ENCODE results near the gene YJU2. TPM values are rescaled to one million over a fixed set of nuclear protein-coding genes. Genes with fewer than 3 reads are reported as not detected.
"Not testable (repeated sequence)": the region's sequence is repeated elsewhere in the genome, so short reads cannot be mapped to it uniquely, and the experiment has no call there.

YJU2 gene
- total RNA-seq, 1 experiment from 2014 or later: 28.1 TPM

DNA sequence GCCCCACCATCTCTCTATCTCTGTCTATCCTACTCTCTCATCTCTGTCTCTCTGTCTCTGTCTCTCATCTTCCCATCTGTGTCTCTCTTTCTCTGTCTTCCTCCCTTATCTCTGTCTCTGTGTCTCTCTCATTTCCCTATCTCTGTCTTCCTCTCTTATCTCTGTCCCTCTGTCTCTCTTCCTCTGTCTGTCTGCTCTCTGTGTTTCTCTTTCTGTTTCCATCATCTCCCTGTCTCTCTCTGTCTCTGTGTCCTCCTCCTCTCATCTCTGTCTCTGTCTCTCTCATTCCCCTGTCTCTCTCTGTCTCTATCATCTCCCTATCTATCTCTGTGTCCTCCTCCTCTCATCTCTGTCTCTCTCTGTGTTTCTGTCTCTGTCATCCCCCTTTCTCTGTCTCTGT is 19.1 kb upstream of the YJU2 start:
- no peak for DNase-seq (ENCODE audit: low read depth)

DNA sequence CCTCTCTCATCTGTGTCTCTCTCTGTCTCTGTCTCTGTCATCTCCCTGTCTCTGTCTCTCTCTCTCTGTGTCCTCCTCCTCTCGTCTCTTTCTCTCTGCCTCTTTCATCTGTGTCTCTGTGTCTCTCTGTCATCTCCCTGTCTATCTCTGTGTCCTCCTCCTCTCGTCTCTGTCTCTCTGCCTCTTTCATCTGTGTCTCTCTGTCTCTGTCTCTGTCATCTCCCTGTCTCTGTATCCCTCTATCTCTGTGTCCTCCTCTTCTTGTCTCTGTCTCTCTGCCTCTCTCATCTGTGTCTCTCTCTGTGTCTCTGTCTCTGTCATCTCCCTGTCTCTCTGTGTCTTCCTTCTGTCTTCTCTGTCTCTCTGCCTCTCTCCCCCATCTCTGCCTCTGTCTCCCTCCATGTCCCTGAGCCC is 18.1 kb upstream of the YJU2 start:
- DNase-seq (ENCODE audit: low read depth): no peak

DNA sequence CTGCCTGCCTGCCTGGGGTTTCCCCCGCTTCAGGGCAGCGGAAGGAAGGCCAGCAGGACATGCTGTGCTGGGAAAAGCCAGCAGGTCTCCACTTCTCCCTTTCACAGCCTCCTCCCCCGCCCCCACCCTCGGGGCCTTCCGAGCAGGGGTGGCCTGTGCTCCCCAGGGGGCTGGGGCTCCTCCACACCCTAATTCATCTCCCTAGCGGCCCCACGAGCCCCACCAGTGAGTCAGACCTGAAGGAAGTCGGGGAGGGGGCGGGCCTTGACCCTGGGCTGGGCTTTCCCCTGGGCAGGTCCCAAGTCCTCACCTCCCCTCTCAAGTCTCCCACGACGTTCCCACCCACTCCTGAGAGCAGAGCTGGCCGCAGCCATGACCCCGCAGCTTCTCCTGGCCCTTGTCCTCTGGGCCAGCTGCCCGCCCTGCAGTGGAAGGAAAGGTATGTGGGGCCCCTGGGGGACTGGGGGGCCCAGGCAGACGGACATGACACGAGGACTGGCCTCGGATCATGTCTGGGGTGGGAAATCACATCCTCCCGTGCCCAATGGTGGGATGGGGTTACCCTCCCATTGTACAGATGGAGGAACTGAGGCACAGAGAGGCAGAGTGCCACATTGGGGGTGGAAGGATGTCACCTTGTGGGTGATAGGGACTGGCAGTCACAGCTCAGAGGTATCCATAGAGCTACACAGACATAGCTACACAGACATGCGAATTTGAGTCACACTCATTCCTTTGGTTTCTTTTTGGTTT is 17.5 kb upstream of the YJU2 start, which contains the start of gene EBI3:
Gene EBI3 (plus strand): TSS at position 345 of the 753 bp plus-strand sequence. CDS start 28 bp downstream, at position 373.
- DNase-seq (ENCODE audit: low read depth): peak; percentile 41

DNA sequence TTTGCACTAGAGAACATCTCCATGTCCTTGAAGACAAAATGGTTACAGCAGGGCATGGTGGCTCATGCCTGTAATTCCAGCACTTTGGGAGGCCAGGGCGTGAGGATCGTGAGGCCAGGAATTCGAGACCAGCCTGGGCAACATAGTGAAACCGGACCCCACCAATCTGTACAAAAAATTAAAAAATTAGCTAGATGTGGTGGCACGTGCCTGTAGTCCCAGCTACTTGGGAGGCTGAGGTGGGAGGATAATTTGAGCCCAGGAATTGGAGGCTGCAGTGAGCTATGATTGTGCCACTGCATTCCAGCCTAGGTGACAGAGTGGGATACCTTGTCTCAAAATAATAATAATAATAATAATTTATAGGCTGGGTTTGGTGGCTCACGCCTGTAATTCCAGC is 16.6 kb upstream of the YJU2 start:
- not testable (repeated sequence) for DNase-seq (ENCODE audit: low read depth)

DNA sequence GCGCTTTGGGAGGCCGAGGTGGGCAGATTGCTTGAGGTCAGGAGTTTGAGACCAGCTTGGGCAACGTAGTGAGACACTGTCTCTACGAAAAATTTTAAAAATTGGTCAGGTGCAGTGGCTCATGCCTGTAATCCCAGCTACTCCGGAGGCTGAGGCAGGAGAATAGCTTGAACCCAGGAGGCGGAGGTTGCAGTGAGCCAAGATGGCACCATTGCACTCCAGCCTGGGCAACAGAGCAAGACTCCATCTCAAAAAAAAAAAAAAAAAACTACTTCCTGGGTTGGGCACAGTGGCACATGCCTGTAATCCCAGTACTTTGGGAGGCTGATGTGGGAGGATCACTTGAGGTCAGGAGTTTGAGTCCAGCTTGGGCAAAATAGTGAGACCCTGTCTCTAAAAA is 15.4 kb upstream of the YJU2 start:
- not testable (repeated sequence) for DNase-seq (ENCODE audit: low read depth)

DNA sequence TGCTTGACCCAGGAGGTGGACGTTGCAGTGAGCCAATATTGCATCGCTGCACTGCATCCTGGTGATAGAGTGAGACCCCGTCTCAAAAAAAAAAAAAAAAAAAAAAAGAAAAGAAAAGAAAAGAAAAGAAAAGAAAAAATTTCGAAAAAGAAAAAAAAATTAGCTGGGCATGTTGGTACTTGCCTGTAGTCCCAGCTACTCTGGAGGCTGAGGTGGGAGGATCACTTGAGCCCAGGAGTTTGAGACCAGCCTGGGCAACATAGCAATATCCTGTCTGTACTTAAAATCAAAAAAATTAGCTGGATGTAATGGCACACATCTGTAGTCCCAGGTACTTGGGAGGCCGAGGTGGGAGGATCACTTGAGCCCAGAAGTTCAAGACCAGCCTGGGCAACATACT is 14.7 kb upstream of the YJU2 start:
- not testable (repeated sequence) for DNase-seq (ENCODE audit: low read depth)

DNA sequence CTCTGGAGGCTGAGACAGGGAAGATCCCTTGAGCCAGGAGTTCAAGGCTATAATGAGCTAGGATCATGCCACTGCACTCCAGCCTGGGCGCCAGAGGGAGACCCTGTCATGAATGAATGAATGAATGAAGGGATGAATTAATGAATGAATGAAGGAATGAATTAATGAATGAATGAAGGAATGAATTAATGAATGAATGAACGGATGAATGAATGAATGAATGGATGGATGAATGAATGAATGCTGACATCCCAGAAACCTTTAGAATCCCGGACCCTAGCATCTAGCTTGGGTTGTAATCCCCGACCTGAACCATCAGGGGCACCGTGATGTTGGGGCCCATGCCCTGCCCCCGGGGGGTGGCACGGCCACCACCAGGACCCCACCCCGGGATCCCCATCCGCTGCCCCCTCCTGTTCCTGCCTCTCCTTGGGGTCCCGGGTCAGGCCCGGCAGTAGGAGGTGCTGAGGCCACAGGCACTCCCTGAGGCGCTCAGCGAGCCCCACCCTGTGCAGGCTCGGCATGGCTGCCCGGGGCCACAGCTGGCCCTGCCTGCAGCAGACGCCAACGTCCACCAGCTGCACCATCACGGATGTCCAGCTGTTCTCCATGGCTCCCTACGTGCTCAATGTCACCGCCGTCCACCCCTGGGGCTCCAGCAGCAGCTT is 14.1 kb upstream of the YJU2 start:
- no peak for DNase-seq (ENCODE audit: low read depth)

DNA sequence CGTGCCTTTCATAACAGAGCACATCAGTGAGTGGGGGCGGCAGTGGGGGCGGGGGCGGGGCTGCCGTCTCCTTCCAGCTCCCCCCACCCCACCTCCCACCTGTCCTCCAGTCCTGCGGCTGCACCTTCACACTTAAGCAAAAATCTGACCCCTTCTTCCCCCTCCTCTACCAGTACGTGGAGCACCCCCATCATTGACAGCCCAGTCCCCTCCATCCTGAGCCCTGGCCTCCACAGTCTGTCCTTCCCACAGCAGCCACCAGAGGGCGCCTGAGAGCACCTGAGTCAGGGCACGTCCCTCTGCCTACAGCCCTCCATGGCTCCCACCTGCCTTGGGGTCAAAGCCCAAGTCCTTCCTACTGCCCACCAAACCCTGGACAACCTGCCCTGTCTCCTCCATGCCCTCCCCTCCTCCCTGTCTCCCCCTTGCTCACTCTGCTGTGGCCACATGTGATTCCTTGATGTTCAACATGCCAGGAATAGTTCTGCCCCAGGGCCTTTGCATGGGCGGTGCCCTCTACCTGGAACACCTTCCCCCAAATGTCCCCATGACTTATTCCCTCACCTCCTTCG is 13.5 kb upstream of the YJU2 start:
- peak; percentile 19 for DNase-seq (ENCODE audit: low read depth)

DNA sequence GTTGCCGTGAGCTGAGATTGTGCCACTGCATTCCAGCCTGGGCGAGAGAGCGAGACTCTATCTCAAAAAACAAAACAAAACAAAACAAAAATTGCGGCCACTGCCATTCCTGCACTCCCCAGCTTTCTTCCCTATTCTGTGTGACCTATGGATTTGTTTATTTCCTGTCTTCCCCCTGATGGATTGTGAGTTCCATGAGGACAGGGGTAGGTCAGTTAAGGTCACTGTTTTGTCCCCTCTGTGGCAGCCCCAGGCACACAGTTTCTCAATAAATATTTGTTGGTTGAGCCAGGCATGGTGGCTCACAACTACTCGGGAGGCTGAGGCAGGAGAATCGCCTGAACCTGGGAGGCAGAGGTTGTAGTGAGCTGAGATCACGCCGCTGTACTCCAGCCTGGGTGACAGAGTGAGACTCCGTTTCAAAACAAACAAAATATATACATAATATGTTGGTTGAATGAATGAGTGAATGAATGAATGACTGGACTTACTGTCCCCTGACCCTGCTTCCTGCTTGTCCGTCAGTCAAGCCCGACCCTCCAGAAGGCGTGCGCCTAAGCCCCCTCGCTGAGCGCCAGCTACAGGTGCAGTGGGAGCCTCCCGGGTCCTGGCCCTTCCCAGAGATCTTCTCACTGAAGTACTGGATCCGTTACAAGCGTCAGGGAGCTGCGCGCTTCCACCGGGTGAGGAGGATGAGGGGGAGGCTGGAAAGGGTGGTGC is 12.6 kb upstream of the YJU2 start:
- DNase-seq (ENCODE audit: low read depth): no peak

DNA sequence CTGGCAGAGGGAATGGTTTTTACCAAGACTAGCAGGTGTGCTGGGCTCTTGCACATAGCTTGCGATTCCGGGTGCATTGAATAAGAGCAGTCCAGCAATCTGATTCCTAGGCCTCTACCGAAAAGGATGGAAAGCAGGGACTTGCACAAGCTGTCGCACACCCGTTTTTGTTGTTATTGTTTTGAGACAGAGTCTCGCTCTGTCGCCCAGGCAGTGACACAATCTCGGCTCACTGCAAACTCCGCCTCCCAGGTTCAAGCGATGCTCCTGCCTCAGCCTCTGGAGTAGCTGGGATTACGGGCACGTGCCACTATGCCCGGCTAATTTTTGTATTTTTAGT is 12.0 kb upstream of the YJU2 start:
- no peak for DNase-seq (ENCODE audit: low read depth)

DNA sequence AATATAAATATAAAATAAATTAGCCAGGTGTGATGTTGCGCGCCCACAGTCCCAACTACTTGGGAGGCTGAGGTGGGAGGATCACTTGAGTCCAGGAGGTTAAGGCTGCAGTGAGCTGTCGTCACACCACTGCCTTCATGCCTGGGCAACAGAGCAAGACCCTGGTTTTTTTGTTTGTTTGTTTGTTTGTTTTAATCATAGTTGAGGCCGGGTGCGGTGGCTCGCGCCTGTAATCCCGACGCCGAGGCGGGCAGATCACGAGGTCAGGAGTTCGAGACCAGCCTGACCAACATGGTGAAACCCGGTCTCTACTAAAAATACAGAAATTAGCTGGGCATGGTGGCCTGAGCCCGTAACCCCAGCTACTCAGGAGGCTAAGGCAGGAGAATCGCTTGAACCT is 9.4 kb upstream of the YJU2 start:
- not testable (repeated sequence) for DNase-seq (ENCODE audit: low read depth)

DNA sequence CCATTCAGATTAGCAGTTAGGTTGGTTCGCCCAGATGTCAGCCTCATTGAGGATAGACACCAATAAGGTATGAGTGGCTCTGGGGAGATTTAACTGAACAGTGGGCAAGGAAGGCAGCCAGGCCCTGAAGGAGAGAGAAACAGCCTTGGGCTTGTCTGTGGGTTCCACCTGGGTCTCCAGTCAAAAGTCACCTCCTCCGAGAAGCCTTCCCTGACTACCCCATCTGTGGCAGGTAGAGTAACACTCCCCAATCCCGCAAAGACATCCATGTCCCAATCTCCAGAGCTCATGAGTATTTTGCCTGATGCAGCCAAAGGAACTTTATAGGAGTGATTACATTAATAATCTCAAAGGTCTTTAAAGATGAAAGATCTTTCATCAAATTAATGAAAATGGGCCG is 8.0 kb upstream of the YJU2 start:
- no peak for DNase-seq (ENCODE audit: low read depth)

DNA sequence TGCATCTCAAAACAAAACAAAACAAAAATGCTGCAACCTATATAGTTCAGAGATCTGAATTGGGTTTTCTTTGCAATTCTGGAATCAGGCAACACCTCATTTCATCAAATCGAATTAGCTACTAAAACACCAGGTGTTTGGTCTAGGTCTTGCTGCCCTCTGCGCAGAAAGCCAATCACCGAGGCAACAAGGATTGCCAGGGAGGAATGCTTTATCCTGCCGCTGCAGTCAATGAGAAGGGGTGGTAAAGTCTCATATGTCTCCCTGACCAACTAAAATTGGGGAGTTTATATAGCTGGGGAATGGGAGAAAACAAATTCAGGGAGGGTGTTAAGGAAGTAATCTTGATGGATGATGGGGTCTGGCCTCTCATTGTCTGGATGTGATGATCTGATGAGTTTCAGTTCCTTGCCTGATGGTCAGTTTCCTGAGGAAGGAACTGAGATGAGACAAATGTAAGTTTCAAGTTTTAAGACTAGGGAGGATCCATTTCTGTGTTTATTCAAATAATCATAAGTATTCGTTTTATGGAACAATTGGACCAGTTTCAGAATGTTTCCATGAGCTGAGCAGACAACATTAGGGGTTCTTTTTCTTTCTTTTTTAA is 5.0 kb upstream of the YJU2 start:
- DNase-seq (ENCODE audit: low read depth): no peak

DNA sequence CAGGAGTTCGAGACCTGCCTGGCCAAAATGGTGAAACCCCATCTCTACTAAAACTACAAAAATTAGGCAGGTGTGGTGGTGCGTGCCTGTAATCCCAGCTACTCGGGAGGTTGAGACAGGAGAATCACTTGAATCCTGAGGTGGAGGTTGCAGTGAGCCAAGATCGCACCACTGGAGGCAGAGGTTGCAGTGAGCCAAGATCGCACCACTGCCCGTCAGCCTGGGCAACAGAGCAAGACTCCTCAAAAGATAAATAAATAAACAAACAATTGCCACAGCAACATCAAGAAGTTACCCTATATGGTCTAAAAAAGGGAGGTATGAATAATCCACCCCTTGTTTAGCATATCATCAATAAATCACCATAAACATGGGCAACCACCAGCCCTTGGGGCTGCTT is 942 bp upstream of the YJU2 start:
- not testable (repeated sequence) for DNase-seq (ENCODE audit: low read depth)

DNA sequence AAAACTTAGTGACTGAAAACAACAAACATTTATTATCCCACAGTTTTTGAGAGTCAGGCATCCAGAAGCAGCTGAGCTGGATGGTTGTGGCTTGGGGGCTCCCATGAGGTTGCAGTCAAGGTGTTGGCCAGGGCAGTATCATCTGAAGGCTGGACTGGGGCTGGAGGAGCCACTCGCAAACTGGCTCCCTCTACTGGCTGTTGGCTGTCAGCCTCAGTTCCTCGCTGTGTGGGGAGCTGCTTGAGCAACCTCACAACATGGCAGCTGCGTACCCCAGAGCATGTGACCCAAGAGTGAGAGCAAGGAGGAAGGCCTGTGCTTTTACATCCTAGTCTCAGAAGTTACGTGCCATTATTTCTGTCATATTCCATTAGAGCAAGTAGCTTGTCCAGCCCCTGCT is 9.7 kb downstream of the YJU2 start:
- DNase-seq (ENCODE audit: low read depth): no peak

DNA sequence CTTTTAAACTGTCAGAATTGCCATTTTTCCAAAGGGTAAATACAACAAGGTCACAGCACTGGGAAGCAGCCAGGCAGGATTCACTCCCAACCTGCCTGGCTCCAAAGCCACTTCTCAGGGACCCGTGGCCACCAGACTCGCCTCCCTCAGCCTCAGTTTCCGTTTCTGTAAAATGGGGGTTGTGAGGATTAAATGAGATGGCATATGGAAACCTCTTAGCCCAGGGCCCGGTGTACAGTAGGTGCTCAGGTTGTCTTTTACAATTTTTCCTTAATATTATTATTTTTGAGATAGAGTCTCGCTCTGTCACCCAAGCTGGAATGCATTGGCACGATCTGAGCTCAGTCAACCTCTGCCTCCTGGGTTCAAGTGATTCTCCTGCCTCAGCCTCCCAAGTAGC is 10.1 kb downstream of the YJU2 start:
- DNase-seq (ENCODE audit: low read depth): no peak

DNA sequence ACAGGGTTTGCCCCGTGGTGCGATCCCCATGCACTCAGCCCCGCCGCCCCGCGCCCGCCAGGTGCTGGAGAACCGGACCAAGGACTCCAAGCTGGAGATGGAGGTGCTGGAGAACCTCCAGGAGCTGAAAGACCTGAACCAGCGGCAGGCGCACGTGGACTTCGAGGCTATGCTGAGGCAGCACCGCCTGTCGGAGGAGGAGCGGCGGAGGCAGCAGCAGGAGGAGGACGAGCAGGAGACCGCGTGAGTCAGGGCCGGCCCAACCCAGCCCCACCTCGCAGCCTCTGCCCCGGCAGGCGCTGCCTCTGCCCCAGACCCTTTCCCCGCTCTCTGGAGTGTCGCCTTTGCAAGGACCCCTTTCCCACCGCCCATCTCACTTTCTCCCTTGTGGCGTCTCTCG is 11.3 kb downstream of the YJU2 start:
- DNase-seq (ENCODE audit: low read depth): no peak

DNA sequence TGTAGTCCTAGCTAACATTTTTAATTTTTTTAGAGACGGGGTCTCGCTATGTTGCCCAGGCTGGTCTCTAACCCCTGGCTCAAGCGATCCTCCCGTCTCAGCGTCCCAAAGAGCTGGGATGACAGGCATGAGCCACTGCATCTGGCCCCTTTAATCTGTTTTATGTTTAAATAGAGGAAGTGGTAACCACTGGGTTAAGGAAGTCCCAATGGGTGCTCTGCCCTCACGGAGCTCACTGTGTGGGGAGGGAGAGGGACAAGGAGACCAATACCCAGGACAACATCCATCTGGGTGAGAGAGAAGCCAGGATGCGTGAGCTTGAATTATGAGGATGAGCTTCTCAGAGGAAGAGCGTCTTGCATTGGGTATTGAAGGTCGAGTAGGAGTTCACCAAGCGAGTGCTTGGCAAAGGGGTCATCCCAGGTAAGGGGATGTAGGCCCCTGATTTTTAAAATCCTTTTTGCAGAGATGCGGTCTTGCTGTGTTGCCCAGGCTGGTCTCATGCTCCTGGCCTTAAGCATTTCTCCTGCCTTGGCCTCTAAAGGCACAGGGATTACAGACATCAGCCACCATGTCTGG is 13.8 kb downstream of the YJU2 start:
- DNase-seq (ENCODE audit: low read depth): no peak

DNA sequence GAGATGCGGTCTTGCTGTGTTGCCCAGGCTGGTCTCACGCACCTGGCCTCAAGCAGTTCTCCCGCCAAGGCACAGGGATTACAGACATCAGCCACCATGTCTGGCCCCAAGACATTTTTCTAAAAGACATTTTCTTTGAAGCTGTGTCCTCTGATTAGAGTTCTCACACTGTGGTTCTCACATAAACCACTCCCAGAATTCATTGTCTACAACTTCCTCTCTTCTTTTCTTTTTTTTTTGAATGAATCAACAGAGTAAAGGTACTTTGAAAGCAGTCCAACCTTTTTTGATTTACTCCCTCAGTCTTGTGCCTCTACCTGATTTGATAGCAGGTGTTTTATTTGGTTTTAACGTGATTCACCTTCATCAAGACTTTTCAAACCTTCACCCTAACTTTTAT is 17.9 kb downstream of the YJU2 start:
- no peak for DNase-seq (ENCODE audit: low read depth)

DNA sequence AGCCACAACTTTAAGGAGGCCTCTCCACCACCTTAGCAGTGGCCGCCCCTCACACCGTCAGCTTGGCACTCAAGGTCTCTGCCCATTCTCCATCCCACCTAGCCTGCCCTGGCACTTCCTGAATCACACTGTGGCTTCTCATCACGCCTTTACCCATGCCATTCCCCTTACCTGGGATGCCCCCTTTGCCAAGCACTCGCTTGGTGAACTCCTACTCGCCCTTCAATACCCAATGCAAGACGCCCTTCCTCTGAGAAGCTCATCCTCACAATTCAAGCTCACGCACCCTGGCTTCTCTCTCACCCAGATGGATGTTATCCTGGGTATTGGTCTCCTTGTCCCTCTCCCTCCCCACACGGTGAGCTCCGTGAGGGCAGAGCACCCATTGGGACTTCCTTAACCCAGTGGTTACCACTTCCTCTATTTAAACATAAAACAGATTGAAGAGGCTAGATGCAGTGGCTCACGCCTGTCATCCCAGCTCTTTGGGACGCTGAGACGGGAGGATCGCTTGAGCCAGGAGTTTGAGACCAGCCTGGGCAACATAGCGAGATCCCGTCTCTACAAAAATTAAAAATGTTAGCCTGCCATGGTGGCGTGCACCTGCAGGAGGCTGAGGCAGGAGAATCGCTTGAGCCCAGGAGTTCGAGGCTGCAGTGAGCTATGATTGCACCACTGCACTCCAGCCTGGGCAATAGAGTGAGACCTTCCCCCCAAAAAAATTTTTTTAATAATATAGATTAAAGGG is 19.5 kb downstream of the YJU2 start:
- no peak for DNase-seq (ENCODE audit: low read depth)
